Lower leg skin (tissue), 3 donors: ENCODE data around the gene TAPT1.

Source experiments
- POLR2A ChIP-seq, 2 donors: fragments of 450-650 bp; IDR thresholded peaks; one replicate each; pipeline ENCODE4 v1.6.1; 2016 to 2017; ENCODE audit warnings: antibody characterized with exemption in 2 of 2, mild to moderate bottlenecking in 1 of 2, moderate library complexity in 1 of 2
- TF ChIP-seq, protein P1 (sequence below), 3 donors: fragments of 450-650 bp; IDR thresholded peaks; one replicate each; pipeline ENCODE4 v1.5.1; 2016; ENCODE audit warnings: antibody characterized with exemption in 3 of 3, mild to moderate bottlenecking in 3 of 3, moderate library complexity in 2 of 3

GRCh38 chr4:16168144-16168543, 58.1 kb downstream of the TAPT1 start:
- TF ChIP-seq, protein P1, sequence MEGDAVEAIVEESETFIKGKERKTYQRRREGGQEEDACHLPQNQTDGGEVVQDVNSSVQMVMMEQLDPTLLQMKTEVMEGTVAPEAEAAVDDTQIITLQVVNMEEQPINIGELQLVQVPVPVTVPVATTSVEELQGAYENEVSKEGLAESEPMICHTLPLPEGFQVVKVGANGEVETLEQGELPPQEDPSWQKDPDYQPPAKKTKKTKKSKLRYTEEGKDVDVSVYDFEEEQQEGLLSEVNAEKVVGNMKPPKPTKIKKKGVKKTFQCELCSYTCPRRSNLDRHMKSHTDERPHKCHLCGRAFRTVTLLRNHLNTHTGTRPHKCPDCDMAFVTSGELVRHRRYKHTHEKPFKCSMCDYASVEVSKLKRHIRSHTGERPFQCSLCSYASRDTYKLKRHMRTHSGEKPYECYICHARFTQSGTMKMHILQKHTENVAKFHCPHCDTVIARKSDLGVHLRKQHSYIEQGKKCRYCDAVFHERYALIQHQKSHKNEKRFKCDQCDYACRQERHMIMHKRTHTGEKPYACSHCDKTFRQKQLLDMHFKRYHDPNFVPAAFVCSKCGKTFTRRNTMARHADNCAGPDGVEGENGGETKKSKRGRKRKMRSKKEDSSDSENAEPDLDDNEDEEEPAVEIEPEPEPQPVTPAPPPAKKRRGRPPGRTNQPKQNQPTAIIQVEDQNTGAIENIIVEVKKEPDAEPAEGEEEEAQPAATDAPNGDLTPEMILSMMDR (IDR thresholded peaks at IDR 0.05) = no peak
- no peak for TF ChIP-seq POLR2A (IDR thresholded peaks at IDR 0.05)
